NCI-H2107 treated with DMSO at 0.1 percent for 48 hours (cell line): ENCODE data around the gene NCKAP1.
A peak's percentile ranks its signal among the peaks of the same experiment; 100 is the strongest.
"Not testable (repeated sequence)": the region's sequence is repeated elsewhere in the genome, so short reads cannot be mapped to it uniquely, and the experiment has no call there.

Experiments used
- DNase-seq: peaks from one replicate; lab custom pipeline; 2025; ENCODE audit not compliant: unreplicated experiment; lab: John Stamatoyannopoulos, UW

NCKAP1 gene

GRCh38 chr2:182880100-182880499, 158.2 kb downstream of the NCKAP1 start:
- DNase-seq, result not testable (repeated sequence)

DNA sequence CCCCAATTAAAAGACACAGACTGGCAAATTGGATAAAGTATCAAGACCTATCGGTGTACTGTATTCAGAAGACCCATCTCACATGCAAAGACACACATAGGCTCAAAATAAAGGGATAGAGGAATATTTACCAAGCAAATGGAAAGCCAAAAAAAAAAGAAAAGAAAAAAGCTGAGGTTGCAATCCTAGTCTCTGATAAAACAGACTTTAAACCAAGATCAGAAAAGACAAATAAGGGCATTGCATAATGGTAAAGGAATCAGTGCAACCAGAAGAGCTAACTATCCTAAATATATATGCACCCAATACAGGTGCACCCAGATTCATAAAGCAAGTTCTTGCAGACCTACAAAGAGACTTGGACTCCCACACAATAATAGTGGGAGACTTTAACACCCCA, 161.6 kb downstream of the NCKAP1 start:
- not testable (repeated sequence) for DNase-seq

- DNase-seq, result peak; percentile 7
Measured at GRCh38 chr2:182870227-182870626, 168.0 kb downstream of the NCKAP1 start.

- DNase-seq, result no peak
Measured at GRCh38 chr2:182868054-182868796, 170.0 kb downstream of the NCKAP1 start.

- DNase-seq, result no peak
Measured at GRCh38 chr2:182867426-182868053, 170.7 kb downstream of the NCKAP1 start.

GRCh38 chr2:182866461-182867406, 171.5 kb downstream of the NCKAP1 start, which contains the start of gene FRZB:
TSS of gene FRZB (minus strand) at chr2:182866637. CDS start at chr2:182866552, 85 bp downstream.
- DNase-seq, result peak; percentile 30

- DNase-seq, result no peak
Measured at GRCh38 chr2:182866095-182866460, 172.2 kb downstream of the NCKAP1 start.

- DNase-seq, result no peak
Measured at GRCh38 chr2:182864949-182865570, 173.2 kb downstream of the NCKAP1 start.

DNA sequence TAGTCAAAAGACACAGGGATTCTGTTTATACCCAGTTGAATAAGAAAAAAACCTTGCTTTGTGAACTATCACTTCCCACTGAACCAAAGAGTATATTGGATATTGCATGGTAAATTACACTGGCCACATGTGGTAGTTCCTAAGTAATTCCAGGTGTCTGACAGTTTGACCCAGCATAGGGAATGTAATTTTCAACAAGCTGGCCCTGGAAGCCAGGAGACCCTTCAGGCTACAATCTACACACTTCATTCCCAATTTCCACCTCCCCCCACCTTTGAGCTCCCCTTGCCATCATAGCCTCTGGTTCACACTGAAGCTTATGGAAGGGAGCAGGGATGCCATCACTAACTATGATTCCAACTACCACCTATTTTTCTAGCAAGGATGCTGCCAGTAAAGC, 174.6 kb downstream of the NCKAP1 start:
- DNase-seq, result no peak

DNA sequence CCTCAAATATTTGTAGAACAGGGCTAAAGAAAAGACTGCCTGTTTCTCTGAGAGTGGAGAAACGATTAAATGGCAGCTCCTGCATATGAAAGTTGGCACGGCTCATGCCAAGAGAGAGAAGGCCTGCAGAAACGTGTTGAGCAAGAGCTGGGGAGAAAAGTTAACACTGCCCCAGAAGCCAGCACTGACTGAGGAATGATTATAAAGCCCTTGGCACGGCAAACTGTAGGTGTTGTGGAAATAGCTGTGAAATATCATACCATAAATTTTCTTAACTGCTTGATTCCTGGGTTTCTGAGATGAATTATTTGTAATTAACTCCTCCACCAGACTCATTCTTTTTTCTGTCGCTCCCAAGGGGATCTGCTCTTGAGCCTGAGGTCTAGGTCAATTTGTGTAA, 176.2 kb downstream of the NCKAP1 start:
- no peak for DNase-seq

GRCh38 chr2:182860858-182861257, 177.4 kb downstream of the NCKAP1 start:
- no peak for DNase-seq
